GM12864 (cell line): ENCODE data around the gene TYMP.
A peak's percentile ranks its signal among the peaks of the same experiment; 100 is the strongest.
"Not testable (repeated sequence)": the region's sequence is repeated elsewhere in the genome, so short reads cannot be mapped to it uniquely, and the experiment has no call there.

Experiments
- DNase-seq: peaks from one replicate; pipeline ENCODE4 v3.0.0-alpha.2; 2011; ENCODE audit warnings: low read depth
- H3K4me3 ChIP-seq: 2 replicates; pipeline ENCODE4 v1.5.1; 2011; ENCODE audit warnings: mild to moderate bottlenecking, low read depth, low read length, control low read depth
- TF ChIP-seq, protein P1 (sequence below): IDR thresholded peaks from 2 replicates; pipeline ENCODE4 v1.5.1; 2011; ENCODE audit warnings: low read depth, mild to moderate bottlenecking, moderate library complexity, low read length, control low read depth, inconsistent platforms; ENCODE audit errors: missing control alignments

The TYMP gene

DNA sequence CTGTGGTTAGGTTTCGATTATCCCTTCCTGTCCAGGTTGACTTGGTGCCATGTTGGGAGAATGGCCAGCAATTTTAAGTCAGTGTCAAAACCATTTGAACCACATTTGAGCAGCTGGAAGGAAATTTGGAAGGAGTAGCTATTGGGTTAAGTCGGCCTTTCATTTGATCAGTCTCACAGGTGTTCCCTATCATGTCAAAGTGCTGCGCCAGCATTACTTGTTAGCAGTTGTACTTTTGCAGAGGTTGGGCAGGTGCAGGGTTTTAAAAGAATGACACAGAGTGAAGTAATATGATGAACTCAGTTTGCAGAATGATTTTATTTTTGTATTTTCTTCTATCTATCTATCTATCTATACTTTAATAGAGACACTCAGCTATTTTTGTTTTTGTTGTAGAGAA is 6.4 kb upstream of the TYMP start:
- H3K4me3 ChIP-seq = no peak overlapping the region
- DNase-seq = no peak
- TF ChIP-seq, protein P1, sequence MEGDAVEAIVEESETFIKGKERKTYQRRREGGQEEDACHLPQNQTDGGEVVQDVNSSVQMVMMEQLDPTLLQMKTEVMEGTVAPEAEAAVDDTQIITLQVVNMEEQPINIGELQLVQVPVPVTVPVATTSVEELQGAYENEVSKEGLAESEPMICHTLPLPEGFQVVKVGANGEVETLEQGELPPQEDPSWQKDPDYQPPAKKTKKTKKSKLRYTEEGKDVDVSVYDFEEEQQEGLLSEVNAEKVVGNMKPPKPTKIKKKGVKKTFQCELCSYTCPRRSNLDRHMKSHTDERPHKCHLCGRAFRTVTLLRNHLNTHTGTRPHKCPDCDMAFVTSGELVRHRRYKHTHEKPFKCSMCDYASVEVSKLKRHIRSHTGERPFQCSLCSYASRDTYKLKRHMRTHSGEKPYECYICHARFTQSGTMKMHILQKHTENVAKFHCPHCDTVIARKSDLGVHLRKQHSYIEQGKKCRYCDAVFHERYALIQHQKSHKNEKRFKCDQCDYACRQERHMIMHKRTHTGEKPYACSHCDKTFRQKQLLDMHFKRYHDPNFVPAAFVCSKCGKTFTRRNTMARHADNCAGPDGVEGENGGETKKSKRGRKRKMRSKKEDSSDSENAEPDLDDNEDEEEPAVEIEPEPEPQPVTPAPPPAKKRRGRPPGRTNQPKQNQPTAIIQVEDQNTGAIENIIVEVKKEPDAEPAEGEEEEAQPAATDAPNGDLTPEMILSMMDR = no peak

DNA sequence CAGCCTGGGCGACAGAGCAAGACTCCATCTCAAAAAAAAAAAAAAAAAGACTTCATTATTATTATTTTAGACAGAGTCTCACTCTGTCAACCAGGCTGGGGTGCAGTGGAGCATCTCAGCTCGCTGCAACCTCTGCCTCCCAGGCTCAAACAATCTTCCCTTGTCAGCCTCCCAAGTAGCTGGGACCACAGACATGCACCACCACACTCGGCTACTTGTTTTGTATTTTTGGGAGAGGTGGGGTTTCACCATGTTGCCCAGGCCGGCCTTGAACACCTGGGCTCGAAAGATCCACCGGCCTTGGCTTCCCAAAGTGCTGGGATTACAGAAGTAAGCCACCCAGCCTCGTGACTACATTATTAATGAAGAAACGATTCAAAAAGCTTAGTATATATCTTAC is 5.3 kb upstream of the TYMP start:
- TF ChIP-seq, protein P1 = no peak
- H3K4me3 ChIP-seq = no peak overlapping the region; the same call in 1 of the 2 replicates
- DNase-seq = no peak

DNA sequence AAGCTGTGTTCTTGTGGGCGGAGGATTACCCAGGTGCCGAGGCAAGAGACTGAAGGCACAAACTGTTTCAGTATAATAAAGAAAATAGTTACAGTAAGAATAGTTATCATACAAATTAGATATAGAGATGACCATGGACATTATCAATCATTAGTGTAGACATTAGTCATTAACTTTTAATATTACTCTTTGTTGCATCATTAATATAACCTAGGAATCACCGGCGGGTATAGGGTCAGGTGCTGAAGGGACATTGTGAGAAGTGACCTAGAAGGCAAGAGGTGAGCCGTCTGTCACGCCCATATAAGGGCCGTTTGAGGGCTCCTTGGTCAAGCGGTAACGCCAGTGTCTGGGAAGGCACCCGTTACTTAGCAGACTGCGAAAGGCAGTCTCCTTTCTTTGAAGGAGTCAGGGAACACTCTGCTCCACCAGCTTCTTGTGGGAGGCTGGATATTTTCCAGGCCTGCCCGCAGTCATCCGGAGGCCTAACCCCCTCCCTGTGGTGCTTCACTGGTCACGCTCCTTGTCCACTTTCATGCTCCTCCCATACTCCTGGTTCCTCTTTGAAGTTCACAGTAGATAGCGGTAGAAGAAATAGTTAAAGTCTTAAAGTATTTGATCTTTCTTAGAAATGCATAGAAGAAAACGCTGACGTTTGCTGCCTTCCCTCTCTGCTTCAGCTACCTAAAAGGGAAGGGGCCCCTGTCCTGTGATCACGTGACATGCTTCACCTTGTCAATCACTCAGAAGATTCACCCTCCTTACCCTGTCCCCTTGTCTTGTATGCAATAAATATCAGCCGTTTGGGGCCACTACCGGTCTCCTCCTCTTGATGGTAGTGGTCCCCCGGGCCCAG is 4.3 kb upstream of the TYMP start:
- H3K4me3 ChIP-seq = not testable (repeated sequence)
- peak; percentile 60 for DNase-seq

DNA sequence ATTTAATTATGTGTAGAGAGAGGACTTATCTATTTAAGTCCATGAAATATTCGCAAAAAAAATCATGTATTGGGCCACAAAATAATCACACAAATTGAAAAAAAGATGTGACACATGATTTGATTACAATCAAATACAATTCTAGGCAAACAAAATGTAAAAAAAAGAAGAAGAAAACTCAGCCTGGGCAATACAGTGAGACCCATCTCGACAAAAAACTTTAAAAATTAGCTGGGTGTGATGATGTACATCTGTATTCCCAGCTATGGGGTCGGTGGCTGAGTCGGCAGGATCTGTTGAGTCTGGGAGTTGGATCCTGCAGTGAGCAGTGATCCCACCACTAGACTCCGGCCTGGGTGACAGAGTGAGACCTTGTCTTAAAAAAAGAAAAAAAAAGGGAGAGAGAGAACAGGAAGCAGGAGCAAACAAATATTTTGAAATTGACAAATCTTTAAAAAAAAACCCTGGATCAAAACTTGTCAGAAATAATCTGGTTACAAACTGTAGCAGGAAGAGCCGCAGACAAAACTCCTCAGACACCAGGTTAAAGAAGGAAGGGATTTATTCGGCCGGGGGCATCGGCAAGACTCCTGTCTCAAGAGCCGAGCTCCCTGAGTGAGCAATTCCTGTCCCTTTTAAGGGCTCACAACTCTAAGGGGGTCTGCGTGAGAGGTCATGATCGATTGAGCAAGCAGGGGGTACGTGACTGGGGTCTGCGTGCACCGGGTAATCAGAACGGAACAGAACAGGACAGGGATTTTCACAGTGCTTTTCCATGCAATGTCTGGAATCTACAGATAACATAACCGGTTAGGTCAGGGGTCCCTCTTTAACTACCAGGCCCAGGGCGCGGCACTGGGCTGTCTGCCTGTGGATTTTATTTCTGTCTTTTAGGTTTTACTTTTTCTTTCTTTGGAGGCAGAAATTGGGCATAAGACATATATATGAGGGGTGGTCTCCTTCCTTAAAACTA is 3.3 kb upstream of the TYMP start:
- no peak for DNase-seq
- TF ChIP-seq, protein P1 = no peak
- H3K4me3 ChIP-seq = no peak overlapping the region; the same call in 1 of the 2 replicates

DNA sequence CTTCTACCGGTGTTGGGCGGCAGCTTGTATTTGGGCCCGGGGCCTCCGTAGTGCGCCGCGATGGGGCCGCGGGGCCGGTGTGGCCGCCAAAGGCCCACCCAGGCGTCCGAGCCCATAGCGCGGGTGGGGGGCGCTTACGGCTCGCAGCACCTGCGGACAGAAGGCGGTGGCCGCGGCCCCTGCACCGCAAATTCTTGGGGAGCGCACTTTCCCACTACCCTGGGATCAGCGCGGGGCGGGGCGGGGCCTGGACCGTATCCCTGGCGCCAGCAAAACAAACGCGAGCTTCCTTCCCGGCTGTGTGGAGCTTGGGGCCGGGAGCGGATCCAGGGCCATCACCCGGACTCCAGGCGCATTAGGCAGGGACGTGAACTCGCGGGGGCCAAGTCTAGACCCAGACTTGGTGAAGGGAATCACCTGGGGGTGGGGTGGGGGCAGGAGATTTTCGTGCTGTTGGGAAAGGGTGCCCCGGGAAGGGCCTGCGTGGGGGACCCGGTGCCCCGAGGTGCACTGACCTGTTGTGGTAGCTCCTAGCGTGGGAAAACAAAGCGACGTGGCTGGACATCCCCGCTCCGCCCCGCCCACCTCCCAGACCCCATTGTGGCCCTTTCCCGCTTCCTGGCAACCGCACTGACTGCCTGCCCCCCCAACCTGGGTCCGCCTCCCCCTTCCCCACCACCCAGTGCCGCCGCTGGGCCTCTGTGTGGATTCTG is 2.3 kb upstream of the TYMP start:
- peak overlapping the region; percentile 63 for H3K4me3 ChIP-seq
- TF ChIP-seq, protein P1 = no peak
- DNase-seq = no peak

DNA sequence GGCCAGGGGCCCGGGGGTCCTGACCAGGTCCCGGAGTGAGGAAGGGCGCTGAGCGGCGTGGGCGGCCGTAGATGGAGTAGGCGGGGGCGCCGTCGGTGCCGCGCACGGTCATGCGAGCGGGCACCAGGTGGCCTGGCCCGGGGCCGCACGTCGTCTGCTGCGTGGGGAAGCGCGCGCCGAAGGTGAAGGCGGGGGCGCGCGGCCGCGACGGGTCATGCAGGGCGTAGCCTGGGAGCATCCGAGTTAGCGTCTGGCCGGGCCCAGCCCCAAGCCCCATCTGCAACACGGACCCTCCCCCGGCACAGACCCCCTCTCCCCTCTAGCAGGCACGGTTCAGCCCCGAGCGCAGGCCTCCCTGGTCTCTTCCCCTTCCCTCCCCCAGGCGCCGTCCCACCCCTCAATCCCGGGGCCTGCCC is 1.7 kb upstream of the TYMP start:
- DNase-seq = no peak
- H3K4me3 ChIP-seq = peak overlapping the region; percentile 63
- TF ChIP-seq, protein P1 = no peak
